Measurements from ENCODE around the gene CLCN4.

Gene CLCN4

GRCh38 chrX:10134921-10135320, 21.9 kb upstream of the CLCN4 start:
- Histone ChIP-seq H3K79me2 (ENCODE audit: insufficient read depth, low read length) (no peaks in the 10 kb centered on the region), H3K27me3 (ENCODE audit: insufficient read depth, low read length) (no peaks in the 10 kb centered on the region), H3K36me3 (ENCODE audit: insufficient read depth, low read length) (0 out of 2 replicates have a peak, but pooled peaks cover 3% of the 10 kb centered on the region), H3K9me3 (ENCODE audit: low read length) (no peaks in the 10 kb centered on the region), H3K9me2 (ENCODE audit: low read depth, low read length) (no peaks in the 10 kb centered on the region), H2AFZ (ENCODE audit: low read length) (no peak overlapping the region), H3K4me2 (ENCODE audit: low read length) (no peak overlapping the region), H4K20me1 (ENCODE audit: insufficient read depth, low read length) (no peaks in the 10 kb centered on the region), H3K27ac (ENCODE audit: low read depth, low read length, poor library complexity, severe bottlenecking) (no peak overlapping the region), H3K4me3 (ENCODE audit: low read depth, low read length, poor library complexity, severe bottlenecking) (no peak overlapping the region), H3K9ac (ENCODE audit: low read length) (no peak overlapping the region), H3K4me1 (ENCODE audit: insufficient read depth, low read length, severe bottlenecking) (peaks cover 11% of the 10 kb centered on the region), H3F3A (ENCODE audit: insufficient read depth, low read length) (no peaks in the 10 kb centered on the region)
- no peak for TF ChIP-seq EZH2 (IDR thresholded peaks at IDR 0.05; ENCODE audit: borderline replicate concordance, low read length)
- TF ChIP-seq CTCF (IDR thresholded peaks at IDR 0.05; ENCODE audit: low read length) = no peak

- Histone ChIP-seq H2AFZ (ENCODE audit: low read length) (no peak overlapping the region), H4K20me1 (ENCODE audit: insufficient read depth, low read length) (no peaks in the 10 kb centered on the region), H3K27me3 (ENCODE audit: insufficient read depth, low read length) (no peaks in the 10 kb centered on the region), H3F3A (ENCODE audit: insufficient read depth, low read length) (no peaks in the 10 kb centered on the region), H3K9me3 (ENCODE audit: low read length) (no peaks in the 10 kb centered on the region), H3K4me1 (ENCODE audit: insufficient read depth, low read length, severe bottlenecking) (peaks cover 11% of the 10 kb centered on the region), H3K79me2 (ENCODE audit: insufficient read depth, low read length) (no peaks in the 10 kb centered on the region), H3K27ac (ENCODE audit: low read depth, low read length, poor library complexity, severe bottlenecking) (no peak overlapping the region), H3K4me3 (ENCODE audit: low read depth, low read length, poor library complexity, severe bottlenecking) (no peak overlapping the region), H3K9me2 (ENCODE audit: low read depth, low read length) (no peaks in the 10 kb centered on the region), H3K36me3 (ENCODE audit: insufficient read depth, low read length) (0 out of 2 replicates have a peak, but pooled peaks cover 3% of the 10 kb centered on the region), H3K9ac (ENCODE audit: low read length) (no peak overlapping the region), H3K4me2 (ENCODE audit: low read length) (peak overlapping the region; percentile 12; the same call in 1 of the 2 replicates)
- TF ChIP-seq EZH2 (IDR thresholded peaks at IDR 0.05; ENCODE audit: borderline replicate concordance, low read length) = no peak
- no peak for TF ChIP-seq CTCF (IDR thresholded peaks at IDR 0.05; ENCODE audit: low read length)
These were observed 21.0 kb upstream of the CLCN4 start for GRCh38 chrX:10135561-10136399.

GRCh38 chrX:10138726-10139125, 18.0 kb upstream of the CLCN4 start:
- no peaks in the 10 kb centered on the region for H3F3A ChIP-seq (ENCODE audit: insufficient read depth, low read length)
- no peaks in the 10 kb centered on the region for H3K9me3 ChIP-seq (ENCODE audit: low read length)
- H3K9me2 ChIP-seq (ENCODE audit: low read depth, low read length) = no peaks in the 10 kb centered on the region
- no peaks in the 10 kb centered on the region for H3K27me3 ChIP-seq (ENCODE audit: insufficient read depth, low read length)
- peaks cover 12% of the 10 kb centered on the region for H3K36me3 ChIP-seq (ENCODE audit: insufficient read depth, low read length)
- H3K4me3 ChIP-seq (ENCODE audit: low read depth, low read length, poor library complexity, severe bottlenecking) = no peak overlapping the region
- H4K20me1 ChIP-seq (ENCODE audit: insufficient read depth, low read length) = no peaks in the 10 kb centered on the region
- TF ChIP-seq EZH2 (IDR thresholded peaks at IDR 0.05; ENCODE audit: borderline replicate concordance, low read length) (no peak), CTCF (IDR thresholded peaks at IDR 0.05; ENCODE audit: low read length) (no peak)
- no peak overlapping the region for H2AFZ ChIP-seq (ENCODE audit: low read length)
- no peak overlapping the region for H3K27ac ChIP-seq (ENCODE audit: low read depth, low read length, poor library complexity, severe bottlenecking)
- H3K4me2 ChIP-seq (ENCODE audit: low read length) = no peak overlapping the region
- H3K4me1 ChIP-seq (ENCODE audit: insufficient read depth, low read length, severe bottlenecking) = peaks cover 16% of the 10 kb centered on the region
- H3K79me2 ChIP-seq (ENCODE audit: insufficient read depth, low read length) = no peaks in the 10 kb centered on the region
- no peak overlapping the region for H3K9ac ChIP-seq (ENCODE audit: low read length)

All from OCI-LY1 (cell line).